ENCODE measurements around the gene BACH2.
"Not testable (repeated sequence)": the region's sequence is repeated elsewhere in the genome, so short reads cannot be mapped to it uniquely, and the experiment has no call there.

The BACH2 gene

DNA sequence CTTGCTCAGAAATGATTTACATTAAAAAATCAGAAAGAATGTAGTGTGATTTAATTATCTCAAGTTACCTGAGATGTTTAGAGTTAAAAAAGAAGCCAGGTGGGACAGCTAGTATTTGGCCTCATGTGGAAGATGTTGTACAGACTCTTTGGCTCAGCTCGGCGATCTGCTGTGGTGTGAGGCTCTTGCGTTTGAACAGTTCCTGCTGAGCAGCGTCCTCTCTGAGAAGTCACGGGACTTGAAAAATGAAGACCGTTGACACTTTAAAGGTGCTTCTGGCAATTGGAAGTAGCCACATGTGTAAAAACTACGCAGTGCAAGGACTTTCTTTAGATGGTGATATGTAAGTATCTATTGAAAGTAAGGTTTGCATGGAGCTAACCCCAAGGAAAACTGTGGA lies 169.0 kb downstream of the BACH2 start:
- DNase-seq (ENCODE audit: low read depth, low spot score): no peak

DNA sequence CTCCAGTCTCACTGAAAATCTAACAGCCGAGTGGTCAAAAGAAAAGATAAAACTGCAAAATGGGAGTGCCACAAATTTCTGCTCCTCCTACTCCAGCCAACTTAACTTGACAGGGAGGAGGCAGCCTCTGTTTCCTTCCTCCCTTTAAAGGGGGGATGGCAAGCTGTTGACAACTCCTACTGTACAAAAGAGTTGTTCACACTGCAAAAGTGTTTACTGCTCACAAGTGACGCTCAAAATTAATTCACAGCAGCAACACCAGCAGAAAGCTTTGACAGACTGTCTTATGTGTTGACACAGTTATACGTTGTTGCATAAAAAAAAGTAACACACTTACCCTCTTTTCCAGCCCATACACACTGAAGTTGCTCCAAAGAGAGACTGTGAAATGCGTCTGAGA lies 169.8 kb downstream of the BACH2 start:
- DNase-seq (ENCODE audit: low read depth, low spot score): no peak

DNA sequence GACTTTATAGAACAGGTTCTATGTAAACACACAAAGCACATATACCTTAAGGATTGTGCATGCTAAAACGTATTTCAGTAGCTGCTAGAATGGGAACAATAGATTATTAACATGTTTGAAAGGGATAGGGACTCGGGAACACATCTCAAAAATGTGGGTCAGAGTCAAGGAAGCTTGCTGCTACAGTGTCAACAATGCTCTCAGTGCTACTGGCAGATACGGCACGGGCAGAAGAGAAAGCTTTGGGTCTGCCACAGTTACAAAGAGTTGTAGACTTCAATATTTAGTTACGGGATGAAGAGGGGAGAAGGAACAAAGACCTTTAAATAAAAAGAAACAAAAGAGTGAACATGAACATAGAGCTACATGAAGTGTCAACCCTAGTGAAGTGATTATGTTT lies 170.5 kb downstream of the BACH2 start:
- no peak for DNase-seq (ENCODE audit: low read depth, low spot score)

DNA sequence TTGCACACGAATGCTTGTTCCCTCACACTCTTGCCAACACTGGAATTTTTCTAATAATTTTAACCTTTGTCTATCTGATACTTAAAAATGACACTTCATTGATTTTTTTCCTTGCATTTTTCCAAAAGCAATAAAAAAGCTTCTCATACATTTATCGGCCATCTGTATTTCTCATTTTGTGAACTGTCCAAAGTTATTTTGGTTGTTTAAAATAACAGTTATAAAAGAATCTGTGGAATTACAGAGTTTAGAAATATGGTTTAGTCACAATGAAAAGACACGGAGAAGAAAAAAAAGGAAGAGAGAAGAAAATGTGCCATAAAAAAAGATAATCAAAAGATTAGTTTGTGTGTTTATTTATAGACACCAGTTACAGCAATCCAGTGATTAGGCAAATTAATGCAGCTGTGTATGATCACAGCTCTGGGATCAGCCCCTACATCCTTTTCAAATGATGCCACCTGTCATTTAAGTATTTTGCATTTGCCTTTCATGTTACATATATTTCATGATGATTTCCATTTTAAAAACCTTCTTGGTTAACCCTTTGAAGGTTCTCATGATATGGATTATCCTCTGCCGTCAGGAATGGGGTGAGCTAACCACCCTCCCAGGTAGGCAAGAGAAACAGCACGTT lies 171.7 kb downstream of the BACH2 start:
- no peak for DNase-seq (ENCODE audit: low read depth, low spot score)

DNA sequence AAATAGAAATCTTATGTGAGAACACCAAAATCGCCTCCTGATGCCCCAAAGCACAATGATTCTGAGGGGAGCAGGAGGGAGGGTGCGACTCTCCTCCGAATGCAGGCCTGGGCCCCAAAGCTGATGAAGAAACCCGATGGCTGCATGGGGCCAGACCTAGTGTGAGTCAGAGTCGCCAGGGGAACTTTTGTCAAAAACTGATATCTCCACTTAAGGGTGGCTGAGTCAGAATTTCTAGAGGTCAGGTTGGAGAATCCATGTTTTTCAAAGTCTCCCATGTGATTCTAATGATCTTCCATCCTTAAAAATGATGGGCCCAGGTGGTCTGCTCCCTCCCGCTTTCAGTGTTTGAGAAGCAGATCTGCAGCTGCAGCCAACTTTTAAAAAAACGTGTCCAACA lies 172.8 kb downstream of the BACH2 start:
- no peak for DNase-seq (ENCODE audit: low read depth, low spot score)

DNA sequence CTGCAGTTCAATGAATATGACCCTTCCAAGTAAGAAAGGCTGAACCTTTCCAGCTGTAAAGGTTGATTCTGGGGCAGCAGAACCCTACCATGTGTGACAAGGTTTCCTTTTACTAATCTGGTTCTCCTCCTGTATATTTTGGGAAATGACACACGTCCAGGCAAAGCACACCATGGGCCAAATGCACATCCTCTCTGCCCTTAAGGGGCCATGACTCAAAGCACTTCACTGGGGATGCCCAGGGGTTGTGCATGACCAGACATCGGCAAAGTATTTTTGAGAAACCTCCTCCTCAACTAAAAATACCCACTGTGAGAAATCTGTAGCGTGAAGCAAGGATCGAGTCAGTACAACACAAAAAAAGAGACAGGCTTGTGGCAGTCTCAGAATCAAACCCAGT lies 174.7 kb downstream of the BACH2 start:
- DNase-seq (ENCODE audit: low read depth, low spot score): no peak

DNA sequence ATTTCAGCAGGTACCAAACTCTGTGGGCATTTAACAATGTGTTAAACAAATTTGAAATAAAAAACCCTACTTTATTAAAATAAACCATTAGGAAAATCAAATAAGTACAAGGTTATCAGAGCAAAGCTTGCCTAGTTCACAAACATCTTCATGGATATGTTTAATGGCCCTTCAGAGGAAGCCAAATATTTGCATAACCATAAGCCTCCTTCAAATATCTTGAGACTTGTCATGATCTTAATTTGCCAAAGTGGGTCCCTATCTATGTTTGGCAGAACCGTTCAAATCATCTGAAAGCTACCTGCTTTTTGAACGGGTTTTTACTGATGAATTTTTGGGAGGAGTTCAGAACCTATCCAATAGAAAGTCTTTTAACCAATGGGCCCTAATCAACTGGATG lies 176.3 kb downstream of the BACH2 start:
- no peak for DNase-seq (ENCODE audit: low read depth, low spot score)

DNA sequence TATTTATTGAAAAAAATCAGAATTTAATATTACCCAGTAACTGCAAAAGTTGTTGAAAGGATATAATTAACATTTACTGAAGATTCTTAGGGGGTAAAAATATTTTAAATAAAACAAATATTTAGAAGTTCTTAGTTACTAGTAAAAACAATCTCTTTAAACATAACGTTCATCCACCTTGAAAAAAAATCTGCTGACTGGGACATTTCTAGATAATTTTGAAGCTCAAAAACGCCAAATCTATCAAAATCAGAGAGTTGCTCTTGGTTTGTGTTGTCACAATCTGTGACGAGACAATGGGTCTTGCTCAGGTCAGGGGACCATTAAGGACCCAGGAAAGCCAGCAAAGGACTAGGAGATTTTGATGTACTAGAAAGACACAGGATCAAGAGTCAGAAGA lies 177.0 kb downstream of the BACH2 start:
- DNase-seq (ENCODE audit: low read depth, low spot score): no peak

DNA sequence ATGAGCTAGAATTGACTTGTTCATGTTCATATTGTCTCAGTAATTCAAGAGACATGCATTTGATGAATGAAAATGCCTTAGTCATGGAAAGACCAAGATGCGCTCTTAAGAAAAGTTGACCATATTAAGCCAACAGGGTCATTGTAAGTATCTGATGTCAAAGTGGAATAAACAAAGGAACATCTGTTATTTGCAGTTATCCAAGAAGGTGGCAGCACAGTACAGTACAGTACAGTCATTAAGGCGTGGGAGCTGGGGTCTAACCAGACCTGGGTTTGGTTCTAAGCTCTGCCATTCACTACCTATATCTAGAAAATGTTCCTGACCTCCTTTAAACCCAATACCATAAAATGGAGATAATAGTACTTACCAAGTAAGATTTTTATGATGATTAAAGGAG lies 178.1 kb downstream of the BACH2 start:
- no peak for DNase-seq (ENCODE audit: low read depth, low spot score)

DNA sequence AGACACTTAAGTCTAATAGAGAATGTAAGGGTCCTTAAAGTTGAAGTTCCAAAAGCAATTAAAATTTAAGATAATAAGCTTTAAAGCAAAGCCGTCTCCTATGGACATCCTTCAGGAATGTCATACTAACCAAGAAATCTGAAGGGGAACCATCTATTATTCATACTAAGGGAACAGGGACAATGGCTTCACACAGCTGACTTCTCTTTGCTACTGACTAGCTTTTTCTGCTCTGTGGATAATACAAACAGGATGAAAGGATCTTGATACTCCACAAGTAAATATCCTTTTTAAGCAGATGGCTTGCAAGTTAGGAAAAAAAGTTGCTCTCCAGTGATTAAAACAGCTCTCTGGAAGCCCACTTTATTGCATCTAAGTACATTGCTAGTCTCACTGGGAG lies 178.6 kb downstream of the BACH2 start:
- DNase-seq (ENCODE audit: low read depth, low spot score): no peak

DNA sequence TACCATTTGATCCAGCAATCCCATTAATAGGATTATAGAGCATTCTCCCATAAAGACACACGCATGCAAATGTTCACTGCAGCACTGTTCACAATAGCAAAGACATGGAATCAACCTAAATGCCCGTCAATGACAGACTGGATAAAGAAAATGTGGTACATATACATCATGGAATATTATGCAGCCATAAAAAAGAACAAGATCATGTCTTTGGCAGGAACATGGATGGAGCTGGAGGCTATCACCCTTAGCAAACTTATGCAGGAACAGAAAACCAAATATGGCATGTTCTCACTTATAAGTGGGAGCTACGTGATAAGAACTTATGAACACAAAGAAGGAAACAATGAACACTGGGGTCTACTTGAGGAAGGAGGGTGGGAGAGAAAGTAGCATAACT lies 180.5 kb downstream of the BACH2 start:
- DNase-seq (ENCODE audit: low read depth, low spot score): not testable (repeated sequence)

DNA sequence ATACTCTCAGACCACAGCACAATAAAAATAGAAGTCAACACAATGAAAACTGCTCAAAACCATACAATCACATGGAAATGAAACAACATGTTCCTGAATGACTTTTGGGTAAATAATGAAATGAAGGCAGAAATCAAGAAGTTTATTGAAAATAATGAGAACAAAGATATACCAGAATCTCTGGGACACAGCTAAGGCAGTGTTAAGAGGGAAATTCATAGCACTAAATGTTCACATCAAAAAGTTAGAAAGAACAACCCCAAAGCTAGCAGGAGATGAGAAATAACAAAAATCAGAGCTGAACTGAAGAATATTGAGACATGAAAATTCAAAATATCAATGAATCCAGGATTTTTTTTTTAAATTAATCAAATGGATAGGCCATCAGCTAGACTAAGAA lies 183.3 kb downstream of the BACH2 start:
- DNase-seq (ENCODE audit: low read depth, low spot score): no peak

DNA sequence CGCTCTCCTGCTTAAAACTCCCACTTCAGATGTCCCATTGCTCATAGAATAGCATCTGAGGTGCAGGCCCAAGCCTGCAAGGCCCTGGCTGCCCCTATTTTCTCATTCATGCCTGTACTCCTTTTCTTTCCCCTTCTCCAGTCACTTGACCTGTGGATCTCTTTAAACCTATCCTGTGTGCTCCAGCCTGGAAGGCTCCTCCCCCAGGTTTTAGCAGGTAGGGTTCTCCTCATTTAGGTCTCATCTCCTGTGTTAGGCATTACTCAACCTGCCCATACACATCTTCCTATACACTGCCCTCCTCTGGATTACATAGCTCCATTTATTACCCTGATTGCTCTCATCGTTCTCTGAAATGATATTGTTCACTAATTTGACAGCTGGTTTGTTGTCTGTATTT lies 185.3 kb downstream of the BACH2 start:
- no peak for DNase-seq (ENCODE audit: low read depth, low spot score)

DNA sequence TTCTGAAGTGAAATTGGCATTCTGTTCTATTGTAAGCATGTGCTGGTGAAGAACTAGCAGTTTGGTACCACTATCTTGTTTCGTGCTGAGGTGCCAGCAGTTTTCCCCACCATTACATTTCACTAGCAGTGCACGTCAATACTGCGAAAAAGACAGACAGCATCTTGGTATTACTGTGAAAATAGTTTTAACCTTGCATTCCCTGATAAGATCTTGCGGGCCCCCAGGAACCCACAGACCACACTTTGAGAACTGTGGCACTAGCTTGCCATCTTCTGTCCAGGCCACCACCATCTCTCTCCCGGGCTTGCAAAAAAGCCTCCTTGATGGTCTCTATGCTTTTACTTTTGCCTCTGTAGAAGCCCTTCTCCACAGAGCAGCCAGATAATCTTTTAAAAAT lies 185.7 kb downstream of the BACH2 start:
- no peak for DNase-seq (ENCODE audit: low read depth, low spot score)

DNA sequence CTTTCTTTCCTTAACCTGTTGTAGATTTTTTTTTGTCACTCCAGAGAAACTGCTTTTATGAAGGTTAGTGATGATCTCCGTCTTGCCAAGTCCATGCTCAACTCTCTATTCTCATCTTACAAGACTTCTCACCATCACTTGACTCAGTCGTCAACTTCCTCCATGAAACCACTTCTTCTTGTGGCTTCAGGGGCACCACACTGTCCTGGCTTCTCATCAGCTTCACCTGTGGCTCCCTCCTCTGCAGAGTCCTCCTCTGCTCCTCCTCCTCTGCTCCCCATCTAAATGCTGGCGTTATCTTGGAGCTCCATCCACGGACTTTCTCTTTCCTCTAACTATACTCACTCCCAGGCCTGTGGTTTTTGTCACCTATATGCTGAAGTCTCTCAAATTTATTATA lies 187.5 kb downstream of the BACH2 start:
- no peak for DNase-seq (ENCODE audit: low read depth, low spot score)

DNA sequence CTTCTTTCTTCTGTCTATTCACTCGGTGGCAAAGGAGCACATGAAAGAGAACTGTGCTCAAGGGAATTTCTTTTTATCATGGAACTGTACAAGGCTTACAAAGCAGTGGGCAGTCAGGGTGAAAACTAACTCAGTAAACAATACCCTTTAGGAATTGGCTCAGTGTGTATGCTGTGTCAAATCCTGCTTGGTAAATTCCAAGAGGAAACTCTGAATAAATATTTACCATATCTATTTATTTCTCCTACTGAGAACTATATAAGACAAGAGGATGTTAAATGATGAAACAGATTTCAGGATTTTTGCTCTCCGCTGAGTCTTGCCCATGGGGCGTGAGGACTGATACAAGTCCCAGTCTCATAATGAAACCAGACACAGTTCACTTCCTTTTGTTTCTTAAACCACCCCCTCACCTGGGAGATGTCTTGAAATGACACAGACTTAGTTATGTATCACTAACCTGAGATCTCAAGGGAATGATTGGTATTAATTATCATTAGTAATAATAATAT lies 188.8 kb downstream of the BACH2 start:
- DNase-seq (ENCODE audit: low read depth, low spot score): no peak

DNA sequence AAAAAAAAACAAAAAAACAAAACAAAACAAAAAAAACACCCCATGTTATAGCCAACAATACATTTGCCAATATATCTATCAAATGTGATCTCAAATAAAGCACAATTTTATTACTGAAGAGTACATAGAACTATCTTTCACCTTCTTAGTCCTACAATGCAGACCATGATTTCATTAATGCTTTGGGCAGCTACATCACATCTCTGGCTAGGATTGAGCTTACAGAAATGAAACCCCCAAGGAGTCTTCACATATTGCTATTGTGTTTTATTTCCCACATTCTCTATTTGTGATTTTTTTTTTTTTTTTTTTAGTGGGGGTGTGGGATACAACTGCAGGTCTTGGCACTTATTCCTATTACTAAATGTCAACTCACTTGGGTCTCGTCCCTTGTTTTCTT lies 189.3 kb downstream of the BACH2 start:
- DNase-seq (ENCODE audit: low read depth, low spot score): no peak

DNA sequence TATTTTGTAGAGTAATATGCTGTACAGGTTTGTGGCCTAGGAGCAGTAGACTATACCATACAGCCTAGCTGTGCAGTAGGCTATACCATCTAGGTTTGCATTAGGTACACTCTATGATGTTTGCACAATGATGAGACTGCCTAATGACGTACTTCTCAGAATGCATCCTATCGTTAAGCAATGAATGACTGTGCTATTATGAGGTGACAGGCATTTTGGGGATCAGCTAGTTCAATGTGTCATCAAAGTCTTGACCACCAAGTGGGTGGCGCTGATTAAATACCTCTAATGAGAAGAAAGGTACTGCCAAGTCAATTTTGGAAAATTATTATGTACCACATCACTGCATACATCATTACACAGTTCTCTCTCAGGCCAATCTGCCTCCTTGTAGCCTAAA lies 190.2 kb downstream of the BACH2 start:
- no peak for DNase-seq (ENCODE audit: low read depth, low spot score)

DNA sequence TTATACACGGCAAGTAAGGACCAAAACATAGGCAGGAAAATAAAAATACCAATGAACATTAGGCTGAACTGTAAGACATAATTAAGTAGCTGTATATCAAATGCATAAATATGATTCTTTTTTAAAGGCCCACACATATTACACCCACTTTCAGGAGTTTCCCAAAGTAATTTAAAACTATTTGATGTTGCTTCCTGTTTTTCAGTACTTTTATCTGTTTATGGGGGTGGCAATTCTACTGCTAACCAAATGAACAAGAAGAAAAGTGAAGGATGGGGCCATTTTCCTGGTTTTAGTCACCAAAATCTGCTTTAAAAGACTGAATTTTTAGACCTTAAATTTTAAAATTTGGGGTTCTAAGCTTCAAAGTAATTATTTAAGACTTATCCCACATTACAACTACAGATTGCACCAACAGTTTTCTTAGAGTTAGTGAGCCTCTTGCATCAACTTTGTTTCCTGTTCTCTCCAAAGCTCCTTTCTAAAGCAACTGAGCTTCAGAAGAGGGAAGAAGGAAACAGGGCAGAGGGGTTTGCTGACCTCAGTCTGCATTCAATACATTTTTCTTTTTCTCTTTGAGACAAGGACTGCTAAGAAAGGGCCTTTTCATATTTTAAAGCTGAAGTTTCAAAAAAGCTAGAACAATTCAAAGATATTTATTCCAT lies 191.0 kb downstream of the BACH2 start:
- DNase-seq (ENCODE audit: low read depth, low spot score): no peak

DNA sequence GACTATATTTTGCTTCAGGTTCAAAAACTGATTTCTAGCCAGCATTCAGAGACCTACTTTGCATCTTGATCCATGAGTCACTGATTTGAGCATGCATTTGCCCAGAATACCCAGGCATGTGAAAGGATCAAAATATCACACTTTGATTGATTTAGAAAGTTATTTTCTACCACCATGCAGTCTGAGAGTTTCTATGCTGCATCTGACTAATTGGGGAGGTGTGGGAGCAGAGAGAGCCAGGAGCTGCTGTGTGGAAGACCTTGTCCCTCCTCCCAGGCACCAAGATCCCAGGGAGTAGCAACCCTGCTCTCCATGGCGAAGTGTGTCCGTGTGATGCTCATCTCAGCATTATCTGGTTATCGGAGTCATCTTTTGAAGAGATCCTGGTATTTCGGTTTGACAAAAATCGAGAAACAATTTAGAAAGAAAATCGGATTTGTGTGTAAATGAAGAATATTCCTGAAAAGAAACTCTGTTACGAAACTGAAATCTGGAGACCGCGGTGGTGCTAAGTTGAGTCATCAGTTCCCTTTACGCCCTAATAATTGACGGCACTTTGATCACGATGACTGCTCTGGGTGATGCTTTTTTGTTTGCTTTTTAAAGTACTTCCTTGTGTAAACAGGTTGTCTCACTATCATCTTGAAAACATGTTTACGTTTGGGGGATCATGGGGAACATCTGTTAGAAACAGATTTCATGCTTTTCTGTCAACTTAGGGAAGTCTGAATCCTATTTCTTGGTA lies 193.4 kb downstream of the BACH2 start:
- no peak for DNase-seq (ENCODE audit: low read depth, low spot score)

DNA sequence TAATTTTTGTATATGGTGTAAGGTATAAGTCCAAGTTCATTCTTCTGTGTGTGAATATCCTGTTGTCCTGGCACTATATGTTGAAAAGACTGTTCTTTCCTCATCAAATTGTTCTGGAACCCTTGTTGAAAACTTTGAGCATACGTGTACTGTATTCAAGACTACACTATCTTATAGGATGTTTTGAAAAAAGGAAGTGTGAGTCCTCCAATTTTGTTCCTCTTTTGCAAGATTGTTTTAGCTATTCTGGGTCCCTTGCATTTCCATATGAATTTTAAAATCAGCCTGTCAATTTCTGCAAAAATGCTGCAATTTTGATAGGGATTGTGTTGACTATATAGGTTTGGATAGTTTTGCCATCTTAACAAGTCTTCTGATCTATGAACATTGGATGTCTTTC lies 195.2 kb downstream of the BACH2 start:
- no peak for DNase-seq (ENCODE audit: low read depth, low spot score)

DNA sequence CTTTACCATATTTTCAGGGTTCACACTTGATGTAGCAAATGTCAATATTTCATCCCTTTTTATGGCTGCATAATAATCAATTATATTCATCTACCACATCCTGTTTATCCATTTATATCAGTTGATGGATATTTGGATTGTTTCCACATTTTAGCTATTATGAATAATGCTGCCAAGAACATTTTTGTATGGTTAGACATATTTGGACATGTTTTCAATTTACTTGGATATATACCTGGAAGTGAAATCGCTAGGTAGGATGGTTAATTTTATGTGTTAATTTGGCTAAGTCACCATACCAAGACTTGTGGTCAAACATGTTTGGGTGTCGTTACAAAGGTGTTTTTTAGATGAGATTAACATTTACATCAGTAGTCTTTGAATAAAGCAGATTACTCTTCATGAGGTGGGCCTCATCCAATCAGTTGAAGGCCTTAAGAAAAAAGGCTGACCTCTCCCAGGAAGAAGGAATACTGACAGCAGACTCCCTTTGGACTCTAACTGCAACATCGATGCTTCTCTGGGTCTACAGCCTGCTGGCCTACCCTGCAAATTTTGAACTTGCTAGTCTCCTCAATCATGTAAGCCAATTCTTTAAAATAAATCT lies 196.5 kb downstream of the BACH2 start:
- DNase-seq (ENCODE audit: low read depth, low spot score): no peak

DNA sequence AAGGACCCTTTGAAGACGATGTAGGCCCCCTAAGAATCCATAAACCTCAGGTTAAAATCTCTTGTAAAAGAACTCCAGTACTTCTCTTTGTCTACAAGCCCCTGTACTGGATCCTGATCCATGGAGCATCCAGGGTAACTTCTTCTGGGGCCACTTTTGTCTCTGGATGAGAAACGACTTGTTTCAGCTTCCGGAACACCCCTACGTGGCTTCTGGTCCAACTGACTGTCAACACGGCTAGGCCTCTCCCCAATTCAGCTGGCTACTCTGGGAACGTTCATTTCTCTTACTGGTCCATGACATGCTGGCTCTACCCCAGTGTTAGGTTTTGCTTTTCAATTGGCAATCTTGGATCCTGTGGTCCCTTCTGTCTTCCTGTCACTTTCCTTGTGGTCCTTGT lies 198.0 kb downstream of the BACH2 start:
- no peak for DNase-seq (ENCODE audit: low read depth, low spot score)
